ENCODE results near the gene FMN2.

- no peak for TF ChIP-seq CTCF (IDR thresholded peaks at IDR 0.05; ENCODE audit: poor library complexity)
- TF ChIP-seq EZH2 (IDR thresholded peaks at IDR 0.05; ENCODE audit: borderline replicate concordance) = no peak
Measured at GRCh38 chr1:240414237-240414636, 322.6 kb downstream of the FMN2 start.
